Testis (tissue), 2 donors: ENCODE measurements around the gene SPDYE5.
"Not testable (repeated sequence)": the region's sequence is repeated elsewhere in the genome, so short reads cannot be mapped to it uniquely, and the experiment has no call there.

Experiments
- CTCF ChIP-seq, 3 experiments: fragments of 450-650 bp in 2 of 3; fragments of 200-600 bp in 1 of 3; sonication (generic) in 1 of 3; IDR thresholded peaks; one replicate each; pipeline ENCODE4 v1.5.1; 2016 to 2019; ENCODE audit warnings: antibody characterized with exemption in 3 of 3, mild to moderate bottlenecking in 2 of 3, moderate library complexity in 1 of 3
- POLR2A ChIP-seq: fragments of 450-650 bp; IDR thresholded peaks from one replicate; pipeline ENCODE4 v1.6.1; 2017; ENCODE audit warnings: antibody characterized with exemption, mild to moderate bottlenecking, moderate library complexity

DNA sequence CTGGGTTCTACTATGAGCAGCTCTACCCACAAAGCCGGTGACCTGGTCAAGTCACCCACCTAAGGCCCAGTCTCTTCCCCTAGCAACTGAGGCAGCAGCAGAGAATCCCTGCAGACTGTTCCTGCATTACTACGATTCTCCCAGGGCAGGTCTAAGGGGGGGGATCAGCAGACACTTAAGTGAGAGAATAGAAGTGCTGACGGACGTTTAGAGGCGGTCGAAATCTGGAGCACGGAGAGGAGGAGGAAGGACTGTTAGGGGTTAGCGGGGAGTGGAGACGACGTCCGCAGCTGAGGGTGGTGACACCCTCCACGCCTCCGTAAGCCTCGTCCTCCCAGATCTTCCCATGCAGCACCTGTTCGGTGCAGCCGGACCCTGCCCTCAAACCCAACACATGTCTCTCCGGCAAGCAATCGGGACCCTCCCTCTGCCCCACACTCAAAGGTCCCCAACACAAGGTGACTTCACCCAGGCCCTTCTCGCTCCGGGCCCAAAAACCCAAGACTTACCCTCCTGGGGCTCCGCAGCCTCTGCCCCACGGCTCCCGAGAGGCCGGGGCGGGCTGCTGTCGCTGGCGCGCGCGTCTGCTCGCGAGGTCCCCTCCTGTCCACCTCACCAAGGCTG, 6.7 kb upstream of the SPDYE5 start:
- not testable (repeated sequence) for TF ChIP-seq CTCF (IDR thresholded peaks at IDR 0.05); POLR2A
